IPS DF 19.7 (cell line): ENCODE data around the gene EPHB1.

ENCODE experiments used
- DNase-seq: peaks from one replicate; pipeline ENCODE4 v3.0.0-alpha.2; 2013; ENCODE audit warnings: low read depth, low spot score

EPHB1 gene

DNA sequence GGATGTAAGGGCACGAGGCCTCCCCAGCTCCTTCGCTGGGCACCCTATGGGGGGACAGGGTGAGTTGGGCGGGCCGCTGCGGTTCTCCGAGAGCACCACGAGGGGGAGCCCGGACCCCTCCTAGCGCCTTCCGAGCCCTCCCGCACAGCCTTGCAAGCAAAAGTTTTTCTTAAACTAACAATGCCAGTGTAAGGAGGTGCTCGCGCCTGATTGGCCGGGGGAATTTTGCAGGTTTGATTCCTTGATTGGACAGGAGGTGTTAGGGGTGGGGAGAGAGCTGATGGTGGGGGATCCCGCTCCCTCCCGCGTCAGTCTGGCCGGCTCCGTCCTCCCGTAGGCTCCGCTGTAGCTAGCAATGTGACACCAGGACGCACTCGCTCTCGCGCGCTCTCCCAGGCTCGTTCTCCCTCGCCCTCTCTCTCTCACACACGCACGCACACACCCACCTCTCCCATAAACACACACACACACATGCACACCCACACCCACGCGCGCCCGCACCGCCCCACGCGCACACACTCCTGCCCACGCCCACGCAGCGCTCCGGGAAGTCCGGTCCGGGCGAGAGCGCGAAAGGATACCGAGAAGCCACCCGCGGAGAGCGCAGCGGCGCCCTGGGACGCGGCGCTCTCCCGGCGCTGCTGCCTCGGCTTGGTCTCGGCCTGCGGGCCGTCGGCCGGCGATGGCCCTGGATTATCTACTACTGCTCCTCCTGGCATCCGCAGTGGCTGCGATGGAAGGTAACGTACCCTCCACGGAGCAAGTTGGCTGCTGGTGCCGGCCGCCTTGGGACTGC, at the start of gene EPHB1:
Gene EPHB1 (plus strand): TSS at position 311 of the 796 bp plus-strand sequence.
- peak; percentile 95 for DNase-seq

GRCh38 chr3:134748698-134749097, 46.4 kb upstream of the EPHB1 start:
- DNase-seq = no peak

DNA sequence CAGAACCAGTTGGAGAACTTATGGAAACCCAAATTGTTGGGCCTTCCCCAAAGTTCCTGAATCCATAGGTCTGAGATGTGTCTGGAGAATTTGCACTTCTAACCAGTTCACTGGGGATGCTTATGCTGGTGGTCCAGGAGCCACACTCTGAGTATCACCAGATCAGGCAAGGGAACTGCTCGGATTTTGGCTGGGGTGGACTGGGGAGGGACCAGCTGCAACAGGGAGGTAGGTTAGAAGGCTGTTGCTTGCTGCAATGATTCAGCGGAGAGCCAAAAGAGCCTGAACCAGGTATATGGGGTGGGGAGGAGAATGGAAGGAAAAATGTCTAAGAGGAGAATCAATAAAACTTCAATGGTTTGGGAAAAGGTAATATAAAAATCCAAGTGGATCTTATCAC, 45.9 kb upstream of the EPHB1 start:
- DNase-seq = no peak

DNA sequence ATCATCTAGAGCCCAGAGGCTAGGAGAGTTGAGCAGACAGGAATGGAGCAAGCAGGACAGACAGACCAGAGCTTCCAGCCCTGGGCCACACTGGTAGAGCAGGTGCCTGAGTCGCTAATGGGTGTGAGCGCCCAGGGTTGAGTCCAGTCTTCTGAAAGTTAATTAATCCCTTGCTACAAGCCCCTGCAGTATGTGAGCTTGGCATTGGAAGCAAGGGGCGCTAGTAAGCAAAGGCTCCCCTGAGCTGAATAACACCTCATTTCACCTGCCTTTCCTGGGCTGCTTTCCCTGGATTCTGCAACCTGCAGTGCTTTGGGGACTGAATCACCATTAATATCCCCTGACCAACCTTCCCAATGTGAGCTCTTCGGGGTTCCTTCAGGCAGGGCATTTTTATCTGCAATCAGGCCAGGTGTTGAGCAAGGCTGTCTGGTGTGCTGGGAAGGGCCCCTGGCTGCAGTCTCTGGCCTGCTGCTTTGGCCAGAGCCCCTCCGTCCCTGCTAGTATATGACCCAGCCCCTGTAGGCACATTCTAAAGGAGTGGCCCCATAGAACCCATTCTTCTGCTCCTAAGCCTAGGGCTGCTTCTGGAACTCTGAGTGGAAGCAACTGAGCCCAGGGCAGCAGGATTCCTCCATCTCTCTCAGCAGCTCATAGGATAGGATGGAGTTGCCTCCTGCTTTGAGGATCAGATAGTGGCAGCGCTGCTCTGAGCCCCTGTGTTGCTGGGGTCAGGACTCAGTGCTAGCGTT, 45.1 kb upstream of the EPHB1 start:
- no peak for DNase-seq

- no peak for DNase-seq
These were observed 43.2 kb upstream of the EPHB1 start for GRCh38 chr3:134751831-134752230.

GRCh38 chr3:134752761-134753461, 42.1 kb upstream of the EPHB1 start:
- no peak for DNase-seq

DNA sequence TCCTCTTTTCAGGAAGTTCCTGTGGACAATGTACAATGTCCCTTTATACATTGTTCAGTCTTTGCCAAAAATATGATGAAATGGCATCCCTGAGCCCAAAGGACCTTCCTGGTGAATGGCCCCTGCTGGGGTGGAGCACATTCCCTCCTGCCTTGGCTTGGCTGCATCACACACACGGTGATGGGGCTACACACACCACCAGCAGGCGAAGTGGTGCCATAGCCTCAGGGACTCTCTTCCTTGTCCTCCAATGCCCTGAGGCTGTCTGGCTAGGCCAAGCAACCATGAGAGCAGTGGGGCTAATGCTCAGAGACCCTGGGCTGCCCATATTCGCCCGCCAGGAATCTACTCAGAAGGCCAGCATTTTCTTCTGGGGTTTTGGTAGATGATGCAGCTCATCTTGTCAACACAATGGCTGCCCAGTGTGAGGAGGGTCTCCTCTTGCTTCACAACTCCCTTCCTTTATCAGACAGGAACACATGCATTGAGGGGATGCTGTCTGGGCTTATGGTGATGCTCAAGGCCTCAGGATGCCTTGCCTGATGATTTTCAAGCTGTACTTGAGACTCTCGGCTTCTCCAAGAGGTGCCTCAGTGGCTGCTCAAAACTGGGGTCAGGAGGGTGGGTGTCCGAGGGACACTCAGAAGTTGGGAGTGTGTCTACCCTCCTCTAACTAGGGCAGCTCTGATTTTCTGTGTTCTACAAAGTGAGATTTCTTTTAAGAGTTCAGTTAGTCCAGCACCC, 40.9 kb upstream of the EPHB1 start:
- DNase-seq = no peak

DNA sequence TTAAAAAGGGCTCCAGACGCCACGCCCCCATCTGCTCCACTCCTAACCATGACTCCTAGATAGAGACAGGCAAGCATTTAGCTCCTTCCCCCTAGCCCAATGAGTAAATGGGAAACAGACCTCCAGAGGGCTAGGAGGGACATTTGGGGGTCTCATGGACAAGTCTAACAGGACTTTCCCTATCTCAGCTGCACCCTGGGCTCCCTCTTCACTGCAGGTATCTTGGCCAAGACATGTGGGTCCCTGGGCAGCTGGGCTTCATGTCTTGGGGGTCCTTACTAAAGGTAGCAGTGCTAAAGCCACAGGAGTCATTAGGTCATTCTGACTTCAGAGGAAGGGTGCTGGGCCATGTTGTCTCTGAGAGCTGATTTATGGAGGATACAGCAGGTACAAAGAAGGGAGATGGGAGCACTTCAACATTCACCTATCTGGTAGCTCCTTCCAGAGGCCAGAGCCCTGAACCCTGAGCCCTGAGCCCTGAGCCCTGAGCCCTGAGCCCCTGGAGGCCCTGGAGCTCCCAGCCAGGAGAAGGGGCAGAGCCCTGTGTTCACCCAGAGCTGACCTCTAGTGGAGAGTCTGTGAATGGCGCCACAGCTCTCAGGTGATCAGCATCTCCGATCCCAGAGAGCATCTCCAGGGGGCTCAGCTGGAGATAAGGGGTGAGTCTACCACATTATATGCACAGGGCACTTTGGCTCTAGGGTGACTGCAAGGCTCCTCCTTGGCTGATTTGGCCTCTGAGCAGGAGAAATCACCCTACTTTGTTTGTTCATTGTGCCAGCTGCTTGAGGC, 40.1 kb upstream of the EPHB1 start:
- DNase-seq = no peak

DNA sequence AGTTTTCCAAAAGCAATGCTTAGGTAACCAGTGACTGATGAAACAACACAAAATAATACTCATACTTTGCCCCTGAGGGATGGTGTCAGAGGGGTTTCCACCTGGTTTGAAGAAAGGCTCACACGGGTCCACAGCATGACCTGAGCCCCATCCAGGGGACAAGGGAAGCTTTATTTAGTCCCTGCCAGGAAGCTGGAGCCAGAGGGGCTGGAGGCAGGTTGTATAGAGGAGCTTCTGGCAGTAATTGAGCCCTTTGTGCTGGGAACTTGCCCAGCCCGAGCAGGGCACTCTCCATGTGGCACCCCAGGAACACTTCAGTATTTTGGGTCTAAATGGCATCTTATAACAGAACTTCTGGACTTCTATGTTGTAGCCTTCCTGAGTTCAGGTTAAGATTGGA, 39.2 kb upstream of the EPHB1 start:
- DNase-seq = no peak

DNA sequence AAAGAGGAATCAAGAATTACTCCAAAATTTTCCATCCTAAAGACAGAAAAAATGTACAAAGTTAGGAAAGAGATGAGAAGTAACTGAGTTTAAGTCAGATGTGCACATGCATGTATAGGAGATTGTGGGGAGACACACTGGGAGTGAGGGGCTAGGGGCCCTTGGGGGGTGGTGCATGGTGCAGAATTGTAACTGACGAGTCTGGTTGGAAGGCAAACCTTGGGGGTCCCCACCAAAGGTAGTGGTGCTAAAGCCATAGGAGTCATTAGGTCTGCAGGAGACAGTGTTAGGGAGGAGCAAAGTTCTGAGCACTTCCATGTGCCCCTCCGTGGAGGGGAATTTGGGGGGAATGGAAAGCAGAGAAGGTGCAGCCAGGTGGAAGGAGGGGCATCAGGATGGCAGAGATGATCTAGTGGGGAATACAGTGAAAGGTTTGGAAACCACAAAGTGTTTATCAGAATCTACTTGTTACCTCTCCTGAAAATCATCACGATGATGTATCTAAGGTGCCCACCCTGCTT, 37.5 kb upstream of the EPHB1 start:
- DNase-seq = no peak

GRCh38 chr3:134761213-134761612, 33.8 kb upstream of the EPHB1 start:
- DNase-seq = no peak

DNA sequence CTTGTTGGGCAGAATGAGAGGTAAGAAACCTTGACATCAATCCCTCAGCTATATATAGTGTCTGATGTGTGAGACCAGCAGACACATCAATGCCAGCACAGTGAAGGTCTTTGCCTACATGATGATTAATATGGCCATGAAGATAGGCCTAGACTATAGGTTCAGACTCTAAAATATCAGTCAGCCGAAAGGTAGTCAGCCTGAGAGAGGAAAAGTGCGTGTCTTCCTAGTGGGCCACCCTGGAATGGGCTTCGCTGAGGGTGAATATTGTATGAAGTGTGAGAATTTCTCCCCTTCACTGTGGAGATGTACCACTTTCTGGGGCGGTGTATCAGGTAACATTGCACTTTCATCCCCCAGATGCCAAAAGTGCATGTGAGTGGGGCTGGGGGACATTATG, 33.0 kb upstream of the EPHB1 start:
- DNase-seq = no peak

DNA sequence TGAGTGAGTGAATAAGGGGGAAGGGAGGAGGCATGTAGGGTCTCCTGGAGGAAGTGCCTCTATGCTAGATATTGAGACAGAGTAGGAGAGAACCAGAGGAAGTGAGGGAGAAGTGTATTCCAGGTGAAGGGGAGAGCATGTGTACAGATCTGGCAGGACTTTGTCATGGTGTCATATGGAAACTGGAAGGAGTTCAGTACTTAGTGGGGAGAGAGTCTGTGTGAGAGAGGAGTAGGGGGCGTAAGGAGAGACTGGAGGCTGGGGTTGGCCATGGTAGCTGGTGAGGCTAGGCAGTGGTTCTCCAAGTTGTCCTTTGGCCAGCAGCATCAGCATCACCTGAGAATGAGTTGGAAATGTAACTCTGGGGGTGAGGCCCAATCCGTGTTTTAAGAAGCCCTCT, 29.6 kb upstream of the EPHB1 start:
- DNase-seq = no peak

DNA sequence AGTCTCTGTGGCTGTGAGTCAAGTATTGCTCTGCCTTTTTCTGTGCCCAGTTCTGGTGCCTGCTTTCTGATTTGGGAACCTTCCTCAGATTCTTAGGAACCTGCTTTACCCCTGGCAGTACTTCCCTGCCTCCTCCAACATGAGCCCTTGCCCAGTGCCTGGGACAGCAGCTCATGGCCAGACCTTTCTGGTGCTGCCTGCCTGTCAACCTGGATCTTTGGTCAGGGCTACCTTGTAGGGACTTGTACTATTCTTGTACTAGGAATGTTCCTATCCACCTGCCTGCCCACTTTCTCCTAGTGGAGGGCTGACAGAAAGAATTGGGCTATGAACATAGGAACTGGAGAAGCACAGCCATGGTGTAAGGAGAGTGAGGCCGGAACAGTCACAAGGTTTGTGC, 28.8 kb upstream of the EPHB1 start:
- DNase-seq = no peak

DNA sequence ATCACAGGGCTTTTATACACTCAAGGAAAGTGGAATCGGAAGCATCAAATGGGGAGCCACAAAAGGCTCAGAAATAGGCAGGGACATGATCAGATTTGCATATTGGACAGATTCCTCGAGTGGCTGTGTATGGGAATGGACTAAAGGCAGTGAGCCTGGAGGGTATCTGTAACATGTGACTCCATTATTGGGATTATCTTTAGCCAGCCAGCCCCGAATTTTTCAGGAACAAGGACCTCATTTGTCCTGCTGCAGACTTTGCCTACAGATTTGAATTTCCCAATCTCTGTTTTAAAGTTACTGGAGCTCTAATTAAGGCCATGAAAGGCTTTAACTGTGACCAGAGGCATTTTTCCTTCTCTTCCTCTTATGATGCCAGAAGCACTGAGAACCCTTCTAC, 26.9 kb upstream of the EPHB1 start:
- DNase-seq = no peak

DNA sequence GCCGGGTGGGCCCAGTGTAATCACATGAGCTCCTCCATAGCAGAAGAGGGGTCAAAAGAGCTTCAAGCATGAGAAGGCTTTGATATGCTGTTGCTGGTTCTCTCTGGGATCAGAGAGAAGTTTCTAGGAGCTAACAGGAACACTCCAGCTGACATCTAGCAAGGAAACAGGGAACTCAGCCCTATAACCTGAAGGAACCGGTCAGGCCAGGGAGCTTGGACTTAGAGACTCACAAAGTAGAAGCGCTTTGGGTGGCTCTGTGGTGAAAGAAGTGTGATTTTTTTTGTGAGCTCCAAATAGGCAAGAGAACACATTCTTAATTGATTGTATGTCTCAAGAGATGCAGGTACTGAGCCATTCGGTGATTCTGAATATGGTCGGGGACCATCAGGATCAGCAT, 26.2 kb upstream of the EPHB1 start:
- DNase-seq = no peak

- no peak for DNase-seq
These were observed 25.7 kb upstream of the EPHB1 start for GRCh38 chr3:134769287-134769868.

GRCh38 chr3:134772011-134772410, 23.0 kb upstream of the EPHB1 start:
- no peak for DNase-seq

DNA sequence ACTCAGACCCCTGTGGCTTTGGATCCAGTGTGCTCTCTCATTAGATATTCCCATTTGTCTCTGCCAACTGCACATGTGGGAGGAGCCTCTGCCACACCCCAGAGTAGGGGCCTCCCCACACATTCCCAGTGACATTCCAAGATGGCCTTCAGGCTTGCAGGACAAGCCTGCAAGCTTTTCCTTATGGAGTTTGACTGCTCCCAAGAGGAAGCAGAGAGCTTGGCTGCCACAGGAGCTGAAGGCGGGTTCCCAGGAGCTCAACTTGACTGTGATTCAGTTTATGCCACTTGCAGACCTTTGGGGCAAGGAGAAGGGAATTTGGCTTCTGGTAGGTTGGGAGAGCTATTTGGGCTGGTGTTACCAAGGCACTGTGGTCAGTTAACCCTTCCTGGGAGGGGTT, 22.5 kb upstream of the EPHB1 start:
- no peak for DNase-seq

DNA sequence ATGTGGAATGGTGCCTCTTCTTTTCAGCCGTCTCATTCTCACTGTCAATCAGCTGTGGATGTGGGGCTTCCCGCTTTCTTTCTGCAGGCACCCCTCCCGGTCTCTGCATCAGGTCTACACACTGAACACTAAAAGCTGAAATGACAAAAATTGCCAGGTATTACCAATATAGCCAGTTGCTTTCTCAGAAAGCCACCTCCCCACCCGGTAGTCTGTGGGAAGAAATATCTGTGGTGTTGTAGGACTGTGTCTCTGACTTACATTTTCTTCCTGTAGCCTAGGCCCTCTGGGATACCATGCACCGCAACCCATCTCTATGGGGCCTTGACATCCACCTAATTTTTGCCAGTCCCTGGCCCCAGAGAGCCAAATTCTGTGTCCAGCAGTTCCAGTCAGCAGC, 19.2 kb upstream of the EPHB1 start:
- no peak for DNase-seq
